Measurements from ENCODE around the gene SPOCK2. TPM values are rescaled to one million over a fixed set of nuclear protein-coding genes. Genes with fewer than 3 reads are reported as not detected.

The SPOCK2 gene
- total and polyA plus RNA-seq, 2 of the 4 experiments (the other 2 are of a cell fraction) = 0.02 TPM; not detected in 1

- Histone ChIP-seq H3K23ac (ENCODE audit: low read depth, low read length) (no peak overlapping the region), H3K27me3 (ENCODE audit: control insufficient read depth, insufficient read depth, low read length) (no peaks in the 10 kb centered on the region), H3K27ac (ENCODE audit: insufficient read depth, low read length) (no peak overlapping the region), H3K79me1 (ENCODE audit: low read depth in 1 of 2, low read length in 2 of 2) (no peaks in the 10 kb centered on the region), H2BK15ac (ENCODE audit: low read depth, low read length) (no peak overlapping the region), H2BK5ac (ENCODE audit: low read depth, low read length, poor library complexity, severe bottlenecking) (no peak overlapping the region), H3K4ac (ENCODE audit: low read depth, low read length) (no peak overlapping the region), H4K5ac (ENCODE audit: low read depth, low read length) (no peak overlapping the region), H3K9ac (ENCODE audit: low read depth, low read length) (no peak overlapping the region), H2BK20ac (ENCODE audit: low read depth, low read length) (no peak overlapping the region), H2BK120ac (ENCODE audit: low read depth, low read length) (no peak overlapping the region), H3K14ac (replicated peaks; ENCODE audit: low read depth, low read length) (no peak overlapping the region), H2AK9ac (replicated peaks; ENCODE audit: low read depth, low read length, poor library complexity) (no peak overlapping the region), H3K36me3 (ENCODE audit: control insufficient read depth, insufficient read depth, low read length) (0 out of 2 replicates have a peak, but pooled peaks cover 1% of the 10 kb centered on the region), H4K8ac (ENCODE audit: low read depth in 2 of 2, low read length in 2 of 2) (no peak overlapping the region), H2AK5ac (ENCODE audit: low read depth, low read length) (no peak overlapping the region), H4K91ac (ENCODE audit: insufficient read depth, low read depth, low read length) (no peak overlapping the region), H3K4me1 (ENCODE audit: control insufficient read depth, insufficient read depth, low read length) (no peaks in the 10 kb centered on the region), H3K9me1 (ENCODE audit: insufficient read depth, low read length) (no peaks in the 10 kb centered on the region), H3K56ac (ENCODE audit: extremely low read depth, insufficient read depth, low read length) (no peak overlapping the region), H3K4me2 (ENCODE audit: low read depth, low read length) (no peak overlapping the region), H3K18ac (ENCODE audit: low read depth, low read length) (no peak overlapping the region), H2AFZ (replicated peaks; ENCODE audit: low read length, poor library complexity) (no peak overlapping the region), H4K20me1 (ENCODE audit: insufficient read depth, low read length) (no peaks in the 10 kb centered on the region), H3K9me3 (ENCODE audit: control insufficient read depth, insufficient read depth, low read length) (no peaks in the 10 kb centered on the region), H3K4me3 (ENCODE audit: insufficient read depth, low read depth, low read length) (no peak overlapping the region)
- ChIA-PET CTCF (interaction anchor here (0.9 kb wide), 1 partner anchor 11 kb away, joined by 4 read pairs; no protein-coding TSS in a partner anchor), POLR2A (ENCODE audit: unreplicated experiment) (no interaction called here)
- no peak for ATAC-seq (ENCODE audit: low read depth)
- TF ChIP-seq MAZ (IDR thresholded peaks at IDR 0.05; ENCODE audit: borderline replicate concordance, low read depth, low read length) (no peak), MAFK (IDR thresholded peaks at IDR 0.05; ENCODE audit: low read depth, low read length) (no peak), MXI1 (IDR thresholded peaks at IDR 0.05; ENCODE audit: borderline replicate concordance, low read depth, low read length) (no peak)
- no peak for DNase-seq
- dilution Hi-C loops (cut with HindIII; ENCODE audit: low sequenced_read_pairs, unreplicated experiment) = no loop called here
- in situ Hi-C loops (cut with MboI; ENCODE audit: low sequenced_read_pairs) = no loop called here
- WGBS, 2 experiments (ENCODE audit: extremely low coverage in 2 of 2, insufficient read length in 1 of 2) = no CpG with 5 or more reads among the region's 2 CpGs
- intact Hi-C loops (cut with micrococcal nuclease) = no loop called here
- no TSS peak for BruUV-seq (replicated peaks)
Observed at GRCh38 chr10:72114706-72115450, 26.5 kb upstream of the SPOCK2 start.
